Transverse colon (tissue), 4 donors: ENCODE measurements around the gene LMX1B. TPM values are rescaled to one million over a fixed set of nuclear protein-coding genes. Genes with fewer than 3 reads are reported as not detected.

Source experiments
- DNase-seq: peaks from one replicate; pipeline ENCODE4 v3.0.0-alpha.2; 2019
- H3K27ac ChIP-seq, 4 donors: fragments of 200-600 bp; sonication (generic); 2 replicates each; pipeline ENCODE4 v1.5.1; 2016 to 2018; ENCODE audit warnings: inconsistent platforms in 4 of 4
- H3K27me3 ChIP-seq: fragments of 200-600 bp; sonication (generic); 2 replicates; pipeline ENCODE4 v1.5.1; 2017; ENCODE audit warnings: inconsistent platforms
- H3K36me3 ChIP-seq, 4 donors: fragments of 200-600 bp; sonication (generic); 2 replicates each; pipeline ENCODE4 v1.5.1; 2017 to 2019; ENCODE audit warnings: inconsistent platforms in 4 of 4
- H3K4me1 ChIP-seq, 4 donors: fragments of 200-600 bp; sonication (generic); 2 replicates each; pipeline ENCODE4 v1.5.1; 2017 to 2020; ENCODE audit warnings: inconsistent platforms in 4 of 4
- H3K4me3 ChIP-seq, 4 donors: fragments of 200-600 bp; sonication (generic); 1 replicate in 1 of 4; 2 replicates in 3 of 4; pipeline versions ENCODE4 v1.5.1 to v1.6.1; 2017 to 2019; ENCODE audit warnings: inconsistent platforms in 4 of 4
- H3K9me3 ChIP-seq, 2 donors: fragments of 200-600 bp; sonication (generic); 2 replicates each; pipeline ENCODE4 v1.5.1; 2017 to 2019; ENCODE audit warnings: inconsistent platforms in 2 of 2
- EP300 ChIP-seq: sonication (generic); formaldehyde crosslinking; IDR thresholded peaks from one replicate; pipeline ENCODE4 v1.6.1; 2017; ENCODE audit warnings: antibody characterized with exemption, low read depth
- POLR2A ChIP-seq: fragments of 450-650 bp; IDR thresholded peaks from one replicate; pipeline ENCODE4 v1.6.1; 2016; ENCODE audit warnings: antibody characterized with exemption, mild to moderate bottlenecking, moderate library complexity
- POLR2AphosphoS5 ChIP-seq, 3 donors: sonication (generic); formaldehyde crosslinking; IDR thresholded peaks; one replicate each; pipeline ENCODE4 v1.6.1; 2016; ENCODE audit warnings: antibody characterized with exemption in 3 of 3
- WGBS, 2 donors: methylation state at CpG; one replicate each; pipeline ENCODE4 v1.1.5; 2018; ENCODE audit warnings: low coverage in 1 of 2; 5-methylcytosine and 5-hydroxymethylcytosine counted together
- in situ Hi-C, 4 donors: fragments of 200-750 bp; cut with MboI; loops; one replicate each; pipeline versions ENCODE4 v1.15.0 to v1.15.1; 2017; ENCODE audit warnings: low sequenced_read_pairs in 3 of 4, low pct_ligation_motif_present in 1 of 4, low pct_unique_long_range_greater_than_20kb in 1 of 4
- intact Hi-C: fragments of 100-400 bp; cut with DNase I; formaldehyde crosslinking; loops from one replicate; pipeline ENCODE4 v1.15.1; 2023; ENCODE audit warnings: low total_unique reads
- total RNA-seq, 4 donors: library from RNA; depleted of rRNA; stranded (reverse); fragments of >200 nt; gene quantifications; one replicate each; pipeline ENCODE4 v1.1.0, GENCODE V29; 2016
- TF ChIP-seq, protein P1 (sequence below), 5 experiments: fragments of 200-600 bp in 3 of 5; fragments of 450-650 bp in 2 of 5; sonication (generic) in 3 of 5; IDR thresholded peaks; 1 replicate in 2 of 5; 2 replicates in 3 of 5; pipeline ENCODE4 v1.5.1; 2016 to 2017; ENCODE audit warnings: antibody characterized with exemption in 5 of 5, inconsistent platforms in 3 of 5, mild to moderate bottlenecking in 2 of 5, moderate library complexity in 1 of 5

Gene LMX1B
- total RNA-seq, 4 donors from 2014 or later: 0.64 TPM; not detected in 3

DNA sequence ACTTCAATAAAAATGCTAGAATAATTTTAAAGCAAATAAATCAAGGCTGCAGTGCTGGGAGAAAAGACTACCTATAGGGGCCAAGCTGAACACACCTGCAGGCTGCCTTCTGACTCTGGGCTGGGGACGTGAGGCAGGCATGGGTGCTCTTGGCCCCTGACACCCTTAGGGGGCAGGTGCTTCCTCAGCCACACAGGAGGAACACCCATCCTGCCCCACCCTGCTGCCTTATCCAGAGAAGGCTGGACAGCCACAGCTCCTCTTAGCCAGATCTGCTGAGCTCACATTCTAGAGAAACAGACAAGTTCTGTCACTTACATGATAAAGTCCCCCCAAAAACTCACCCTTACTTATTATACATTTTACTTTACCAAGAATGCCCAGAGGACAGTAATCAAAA lies 6.6 kb upstream of the LMX1B start:
- 18% methylated on average over 1 of the region's 1 CpG; no CpG with 5 or more reads in 1 of the 2 donors for whole genome bisulfite sequencing, 2 donors
- Histone ChIP-seq H3K4me1 (peaks cover 0 to 18% (median 11%) of the 10 kb centered on the region in 4 donors), H3K27me3 (peaks cover 84% of the 10 kb centered on the region), H3K9me3 (no peaks in the 10 kb centered on the region), H3K36me3 (no peaks in the 10 kb centered on the region), H3K4me3 (no peak overlapping the region), H3K27ac (no peak overlapping the region)
- no peak for TF ChIP-seq EP300
- TF ChIP-seq, protein P1, sequence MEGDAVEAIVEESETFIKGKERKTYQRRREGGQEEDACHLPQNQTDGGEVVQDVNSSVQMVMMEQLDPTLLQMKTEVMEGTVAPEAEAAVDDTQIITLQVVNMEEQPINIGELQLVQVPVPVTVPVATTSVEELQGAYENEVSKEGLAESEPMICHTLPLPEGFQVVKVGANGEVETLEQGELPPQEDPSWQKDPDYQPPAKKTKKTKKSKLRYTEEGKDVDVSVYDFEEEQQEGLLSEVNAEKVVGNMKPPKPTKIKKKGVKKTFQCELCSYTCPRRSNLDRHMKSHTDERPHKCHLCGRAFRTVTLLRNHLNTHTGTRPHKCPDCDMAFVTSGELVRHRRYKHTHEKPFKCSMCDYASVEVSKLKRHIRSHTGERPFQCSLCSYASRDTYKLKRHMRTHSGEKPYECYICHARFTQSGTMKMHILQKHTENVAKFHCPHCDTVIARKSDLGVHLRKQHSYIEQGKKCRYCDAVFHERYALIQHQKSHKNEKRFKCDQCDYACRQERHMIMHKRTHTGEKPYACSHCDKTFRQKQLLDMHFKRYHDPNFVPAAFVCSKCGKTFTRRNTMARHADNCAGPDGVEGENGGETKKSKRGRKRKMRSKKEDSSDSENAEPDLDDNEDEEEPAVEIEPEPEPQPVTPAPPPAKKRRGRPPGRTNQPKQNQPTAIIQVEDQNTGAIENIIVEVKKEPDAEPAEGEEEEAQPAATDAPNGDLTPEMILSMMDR (IDR thresholded peaks at IDR 0.05): no peak
- TF ChIP-seq POLR2A: no peak
- no peak for TF ChIP-seq POLR2AphosphoS5 (IDR thresholded peaks at IDR 0.05)
- in situ Hi-C loops (loop anchor here in 1 of 4 donors (25.0 kb wide), 1 partner anchor 180 kb away; no protein-coding TSS in a partner anchor), intact Hi-C loops (no loop called here)
- DNase-seq: no peak

DNA sequence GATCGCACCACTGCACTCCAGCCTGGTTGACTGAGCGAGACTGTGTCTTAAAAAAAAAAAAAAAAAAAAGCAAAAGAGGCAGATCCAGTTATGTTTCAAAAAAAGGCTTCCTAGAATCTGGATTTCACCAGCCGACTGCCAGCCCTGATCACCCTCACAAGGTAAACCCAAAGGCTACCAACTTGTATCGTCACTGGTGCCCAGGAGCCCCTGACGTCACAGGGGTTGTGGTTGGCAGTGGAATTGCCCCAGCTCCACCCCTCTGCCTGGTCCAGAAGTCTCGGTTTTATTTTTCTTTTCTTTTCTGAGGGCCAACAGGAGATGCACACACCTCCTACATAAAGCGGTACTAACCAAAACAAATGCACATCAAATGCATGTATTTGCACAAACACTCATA lies 6.0 kb upstream of the LMX1B start:
- Histone ChIP-seq H3K27ac (no peak overlapping the region), H3K9me3 (no peaks in the 10 kb centered on the region), H3K4me1 (peaks cover 0 to 25% (median 17%) of the 10 kb centered on the region in 4 donors), H3K27me3 (peaks cover 87% of the 10 kb centered on the region), H3K4me3 (no peak overlapping the region), H3K36me3 (no peaks in the 10 kb centered on the region)
- intact Hi-C loops (no loop called here), in situ Hi-C loops (loop anchor here in 1 of 4 donors (25.0 kb wide), 1 partner anchor 180 kb away; no protein-coding TSS in a partner anchor)
- no peak for DNase-seq
- TF ChIP-seq POLR2A (no peak), POLR2AphosphoS5 (IDR thresholded peaks at IDR 0.05) (no peak), EP300 (no peak)
- TF ChIP-seq, protein P1 (IDR thresholded peaks at IDR 0.05): no peak
- 40 to 50% methylated on average over 2 to 7 of the region's 7 CpGs for WGBS, 2 donors

DNA sequence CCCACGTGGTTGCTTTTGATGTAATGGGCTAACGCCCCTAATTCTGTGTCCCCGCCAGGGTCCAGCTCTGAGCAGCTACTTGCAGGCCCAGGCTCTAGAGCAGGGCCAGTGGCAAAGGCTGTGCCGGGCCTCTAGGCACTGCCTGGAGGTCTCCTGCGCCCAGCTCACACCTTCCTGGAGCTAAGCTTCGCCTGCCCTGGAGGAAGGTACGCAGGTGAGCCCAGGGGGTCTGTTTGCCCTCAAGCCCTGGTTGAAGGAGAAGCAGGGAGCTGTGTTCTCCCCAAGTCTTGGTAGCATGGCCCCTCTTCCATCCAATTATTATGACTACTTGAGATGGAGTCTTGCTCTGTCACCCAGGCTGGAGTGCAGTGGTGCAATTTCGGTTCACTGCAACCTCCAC lies 5.2 kb upstream of the LMX1B start:
- in situ Hi-C loops (loop anchor here in 1 of 4 donors (25.0 kb wide), 1 partner anchor 179 kb away; no protein-coding TSS in a partner anchor), intact Hi-C loops (no loop called here)
- H3K27me3 ChIP-seq: peaks cover 87% of the 10 kb centered on the region
- no peak for TF ChIP-seq POLR2A
- TF ChIP-seq POLR2AphosphoS5 (IDR thresholded peaks at IDR 0.05): no peak
- TF ChIP-seq, protein P1 (IDR thresholded peaks at IDR 0.05): no peak
- TF ChIP-seq EP300: no peak
- DNase-seq: no peak
- no peak overlapping the region for H3K4me3 ChIP-seq
- H3K9me3 ChIP-seq: no peaks in the 10 kb centered on the region
- no peak overlapping the region for H3K27ac ChIP-seq
- H3K36me3 ChIP-seq: no peaks in the 10 kb centered on the region
- peaks cover 6 to 32% (median 24%) of the 10 kb centered on the region in 4 donors for H3K4me1 ChIP-seq
- WGBS, 2 donors: 77% methylated on average over 7 of the region's 8 CpGs; no CpG with 5 or more reads in 1 of the 2 donors

DNA sequence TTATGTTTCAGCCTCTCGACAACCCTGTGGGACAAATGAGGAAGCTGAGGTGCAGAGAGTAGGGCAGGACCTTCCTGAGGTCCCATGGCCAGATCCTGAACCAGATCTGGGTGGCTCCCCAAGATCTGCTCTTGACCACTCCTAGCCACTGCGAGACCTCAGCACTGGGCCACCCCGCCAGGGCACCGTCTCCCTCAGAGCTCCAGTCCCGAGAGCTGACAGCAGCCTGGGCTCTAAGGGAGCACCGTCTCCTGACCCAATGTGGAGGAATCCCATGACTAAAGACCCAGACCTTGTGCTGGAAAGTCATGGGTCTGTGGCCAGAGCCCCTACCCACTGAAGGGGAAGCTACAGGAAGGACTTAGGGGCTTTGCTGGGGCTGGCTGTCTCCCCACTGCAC lies 4.5 kb upstream of the LMX1B start:
- H3K4me3 ChIP-seq: no peak overlapping the region
- peaks cover 81% of the 10 kb centered on the region for H3K27me3 ChIP-seq
- in situ Hi-C loops: loop anchor here in 1 of 4 donors (25.0 kb wide), 1 partner anchor 178 kb away; no protein-coding TSS in a partner anchor
- H3K4me1 ChIP-seq: peaks cover 6 to 32% (median 24%) of the 10 kb centered on the region in 4 donors
- H3K27ac ChIP-seq: no peak overlapping the region
- TF ChIP-seq EP300 (no peak), POLR2AphosphoS5 (IDR thresholded peaks at IDR 0.05) (no peak), POLR2A (no peak)
- TF ChIP-seq, protein P1 (IDR thresholded peaks at IDR 0.05): no peak
- intact Hi-C loops: no loop called here
- WGBS, 2 donors: 77% methylated on average over 6 of the region's 6 CpGs; no CpG with 5 or more reads in 1 of the 2 donors
- DNase-seq: no peak
- H3K36me3 ChIP-seq: no peaks in the 10 kb centered on the region
- no peaks in the 10 kb centered on the region for H3K9me3 ChIP-seq
